Gastrocnemius medialis (tissue), 4 donors: ENCODE data around the gene DLEC1.

Source experiments
- CTCF ChIP-seq, 5 experiments: fragments of 450-650 bp in 3 of 5; fragments of 200-600 bp in 2 of 5; sonication (generic) in 2 of 5; IDR thresholded peaks in 4 of 5; conservative IDR thresholded peaks in 1 of 5; 1 replicate in 4 of 5; 2 replicates in 1 of 5; pipeline ENCODE4 v1.5.1; 2016 to 2019; ENCODE audit warnings: antibody characterized with exemption in 5 of 5, mild to moderate bottlenecking in 3 of 5, moderate library complexity in 3 of 5
- POLR2A ChIP-seq, 2 donors: fragments of 450-650 bp; IDR thresholded peaks; one replicate each; pipeline ENCODE4 v1.6.1; 2017; ENCODE audit warnings: antibody characterized with exemption in 2 of 2, mild to moderate bottlenecking in 2 of 2, moderate library complexity in 2 of 2

- no peak for TF ChIP-seq POLR2A (IDR thresholded peaks at IDR 0.05)
- no peak for TF ChIP-seq CTCF (IDR thresholded peaks at IDR 0.05 in 4 of 5, conservative IDR thresholded peaks at IDR 0.05 in 1 of 5)
Observed at GRCh38 chr3:38169027-38169317, 130.0 kb downstream of the DLEC1 start.
